HepG2 (cell line): ENCODE measurements around the gene POLRMT. TPM values are rescaled to one million over a fixed set of nuclear protein-coding genes. Genes with fewer than 3 reads are reported as not detected.

Experiments used
- ERF ChIP-seq: IDR thresholded peaks from 2 replicates; pipeline ENCODE4 v1.6.1; 2018; ENCODE audit warnings: missing biosample characterization, missing genetic modification reagents
- FOXA3 ChIP-seq: IDR thresholded peaks from 2 replicates; pipeline ENCODE4 v1.6.1; 2016; ENCODE audit warnings: missing genetic modification reagents, missing compliant biosample characterization
- FOXJ3 ChIP-seq: sonication (generic); formaldehyde crosslinking; IDR thresholded peaks from 2 replicates; pipeline ENCODE4 v1.4.0; 2020; ENCODE audit warnings: missing genetic modification reagents, mild to moderate bottlenecking, borderline replicate concordance
- GZF1 ChIP-seq: sonication (generic); formaldehyde crosslinking; IDR thresholded peaks from 2 replicates; pipeline ENCODE4 v1.5.1; 2020; ENCODE audit warnings: mild to moderate bottlenecking, missing genetic modification reagents
- HINFP ChIP-seq: sonication (generic); formaldehyde crosslinking; IDR thresholded peaks from 2 replicates; pipeline ENCODE4 v1.4.0; 2020; ENCODE audit warnings: low read depth, mild to moderate bottlenecking, missing genetic modification reagents
- HMG20A ChIP-seq: IDR thresholded peaks from 2 replicates; pipeline ENCODE4 v1.6.1; 2016; ENCODE audit warnings: borderline replicate concordance
- MXD3 ChIP-seq: IDR thresholded peaks from 2 replicates; pipeline ENCODE4 v1.6.1; 2016; ENCODE audit warnings: mild to moderate bottlenecking, missing biosample characterization, missing genetic modification reagents
- NPAS2 ChIP-seq: sonication (generic); formaldehyde crosslinking; IDR thresholded peaks from 2 replicates; pipeline ENCODE4 v1.8.0; 2022; ENCODE audit warnings: mild to moderate bottlenecking, missing genetic modification reagents, borderline replicate concordance
- POGZ ChIP-seq: sonication (generic); formaldehyde crosslinking; IDR thresholded peaks from 2 replicates; pipeline ENCODE4 v1.4.0; 2020; ENCODE audit warnings: mild to moderate bottlenecking, missing genetic modification reagents
- REL ChIP-seq: sonication (generic); formaldehyde crosslinking; conservative IDR thresholded peaks from 2 replicates; pipeline ENCODE4 v1.8.0; 2022; ENCODE audit warnings: mild to moderate bottlenecking, missing genetic modification reagents, moderate library complexity
- SIX1 ChIP-seq: sonication (generic); formaldehyde crosslinking; IDR thresholded peaks from 2 replicates; pipeline ENCODE4 v1.4.0; 2020; ENCODE audit warnings: missing genetic modification reagents, borderline replicate concordance
- SP2 ChIP-seq: sonication (generic); formaldehyde crosslinking; IDR thresholded peaks from 2 replicates; pipeline ENCODE4 v1.5.1; 2020; ENCODE audit warnings: mild to moderate bottlenecking, missing genetic modification reagents
- TBX3 ChIP-seq: fragments of 450-650 bp; IDR thresholded peaks from 2 replicates; pipeline ENCODE4 v1.6.1; 2017; ENCODE audit warnings: antibody characterized with exemption, mild to moderate bottlenecking, inconsistent platforms, borderline replicate concordance
- TOE1 ChIP-seq: sonication (generic); formaldehyde crosslinking; IDR thresholded peaks from 2 replicates; pipeline ENCODE4 v1.4.0; 2020; ENCODE audit warnings: mild to moderate bottlenecking, missing genetic modification reagents
- XBP1 ChIP-seq: sonication (generic); formaldehyde crosslinking; IDR thresholded peaks from 2 replicates; pipeline ENCODE4 v1.5.0; 2020; ENCODE audit warnings: missing genetic modification reagents
- ZFP1 ChIP-seq: IDR thresholded peaks from 2 replicates; pipeline ENCODE4 v1.6.1; 2016
- ZNF180 ChIP-seq: sonication (generic); formaldehyde crosslinking; IDR thresholded peaks from 2 replicates; pipeline ENCODE4 v1.4.0; 2020; ENCODE audit warnings: low read depth, missing genetic modification reagents, borderline replicate concordance
- ZNF335 ChIP-seq: sonication (generic); formaldehyde crosslinking; IDR thresholded peaks from 2 replicates; pipeline ENCODE4 v1.4.0; 2020; ENCODE audit warnings: missing genetic modification reagents
- ZNF367 ChIP-seq: sonication (generic); formaldehyde crosslinking; IDR thresholded peaks from 2 replicates; pipeline ENCODE4 v1.4.0; 2020; ENCODE audit warnings: missing genetic modification reagents, borderline replicate concordance
- ZNF614 ChIP-seq: IDR thresholded peaks from 2 replicates; pipeline ENCODE4 v1.6.1; 2018; ENCODE audit warnings: missing biosample characterization, missing genetic modification reagents, inconsistent platforms, borderline replicate concordance
- ZNF678 ChIP-seq: sonication (generic); formaldehyde crosslinking; IDR thresholded peaks from 2 replicates; pipeline ENCODE4 v1.4.0; 2020; ENCODE audit warnings: mild to moderate bottlenecking, missing genetic modification reagents
- ZNF737 ChIP-seq: sonication (generic); formaldehyde crosslinking; IDR thresholded peaks from 2 replicates; pipeline ENCODE4 v1.5.0; 2020; ENCODE audit warnings: missing genetic modification reagents, mild to moderate bottlenecking, borderline replicate concordance
- ZNF772 ChIP-seq: sonication (generic); formaldehyde crosslinking; IDR thresholded peaks from 2 replicates; pipeline ENCODE4 v1.5.0; 2020; ENCODE audit warnings: mild to moderate bottlenecking, missing genetic modification reagents
- ZNF776 ChIP-seq: sonication (generic); formaldehyde crosslinking; IDR thresholded peaks from 2 replicates; pipeline ENCODE4 v1.4.0; 2020; ENCODE audit warnings: mild to moderate bottlenecking, missing genetic modification reagents
- polyA plus RNA-seq, 8 experiments: library from polyadenylated mRNA; depleted of rRNA in 3 of 8; stranded (reverse) in 7 of 8; unstranded in 1 of 8; fragments of >200 nt; fragmentation: Illumina TruSeq in 4 of 8; extraction: Trizol in 4 of 8; gene quantifications; 2 replicates each; pipeline versions ENCODE4 v1.2.1 to v1.2.3, GENCODE V29; 2011 to 2016; ENCODE audit warnings: low read depth in 4 of 8, missing spikeins in 1 of 8, mixed read lengths in 1 of 8; ENCODE audit not compliant: insufficient read depth in 1 of 8
- total RNA-seq, 5 experiments: library from RNA; depleted of rRNA; stranded (reverse); fragments of >200 nt; fragmentation: Illumina TruSeq; extraction: Trizol; gene quantifications; 2 replicates each; pipeline ENCODE4 v1.2.3, GENCODE V29; 2016; ENCODE audit warnings: low read depth in 1 of 5
- TF ChIP-seq, protein P1 (sequence below): sonication (generic); formaldehyde crosslinking; IDR thresholded peaks from 2 replicates; pipeline ENCODE4 v1.5.0; 2020; ENCODE audit warnings: mild to moderate bottlenecking, missing genetic modification reagents, borderline replicate concordance

POLRMT gene
- total and polyA plus RNA-seq, 2 of the 13 experiments (the other 11 are each of a cell fraction or from before 2014, with no cell fraction given) = 78.0 to 101 TPM

- TF ChIP-seq ERF (peak; percentile 81), SIX1 (CRISPR knock-in tag) (peak; percentile 51; the same call in 1 of the 2 replicates), TOE1 (CRISPR knock-in tag) (no peak), ZNF678 (CRISPR knock-in tag) (no peak; the same call in 1 of the 2 replicates), HMG20A (CRISPR knock-in tag) (no peak), POGZ (CRISPR knock-in tag) (no peak), ZNF367 (CRISPR knock-in tag) (no peak), GZF1 (CRISPR knock-in tag) (0 out of 2 replicates have a peak, but pooled peaks have one; percentile 36), TBX3 (peak; percentile 90; the same call in 1 of the 2 replicates), MXD3 (CRISPR knock-in tag) (no peak), ZNF737 (CRISPR knock-in tag) (no peak), SP2 (peak; percentile 96), ZNF772 (0 out of 2 replicates have a peak, but pooled peaks have one; percentile 17), FOXA3 (CRISPR knock-in tag) (peak; percentile 38), ZNF180 (CRISPR knock-in tag) (no peak), ZNF776 (CRISPR knock-in tag) (no peak), ZFP1 (no peak), XBP1 (CRISPR knock-in tag) (no peak), HINFP (no peak), ZNF335 (CRISPR knock-in tag) (peak; percentile 47; the same call in 1 of the 2 replicates), REL (CRISPR knock-in tag) (no peak), NPAS2 (CRISPR knock-in tag) (no peak), FOXJ3 (CRISPR knock-in tag) (no peak; the same call in 1 of the 2 replicates), ZNF614 (no peak)
- TF ChIP-seq, protein P1, sequence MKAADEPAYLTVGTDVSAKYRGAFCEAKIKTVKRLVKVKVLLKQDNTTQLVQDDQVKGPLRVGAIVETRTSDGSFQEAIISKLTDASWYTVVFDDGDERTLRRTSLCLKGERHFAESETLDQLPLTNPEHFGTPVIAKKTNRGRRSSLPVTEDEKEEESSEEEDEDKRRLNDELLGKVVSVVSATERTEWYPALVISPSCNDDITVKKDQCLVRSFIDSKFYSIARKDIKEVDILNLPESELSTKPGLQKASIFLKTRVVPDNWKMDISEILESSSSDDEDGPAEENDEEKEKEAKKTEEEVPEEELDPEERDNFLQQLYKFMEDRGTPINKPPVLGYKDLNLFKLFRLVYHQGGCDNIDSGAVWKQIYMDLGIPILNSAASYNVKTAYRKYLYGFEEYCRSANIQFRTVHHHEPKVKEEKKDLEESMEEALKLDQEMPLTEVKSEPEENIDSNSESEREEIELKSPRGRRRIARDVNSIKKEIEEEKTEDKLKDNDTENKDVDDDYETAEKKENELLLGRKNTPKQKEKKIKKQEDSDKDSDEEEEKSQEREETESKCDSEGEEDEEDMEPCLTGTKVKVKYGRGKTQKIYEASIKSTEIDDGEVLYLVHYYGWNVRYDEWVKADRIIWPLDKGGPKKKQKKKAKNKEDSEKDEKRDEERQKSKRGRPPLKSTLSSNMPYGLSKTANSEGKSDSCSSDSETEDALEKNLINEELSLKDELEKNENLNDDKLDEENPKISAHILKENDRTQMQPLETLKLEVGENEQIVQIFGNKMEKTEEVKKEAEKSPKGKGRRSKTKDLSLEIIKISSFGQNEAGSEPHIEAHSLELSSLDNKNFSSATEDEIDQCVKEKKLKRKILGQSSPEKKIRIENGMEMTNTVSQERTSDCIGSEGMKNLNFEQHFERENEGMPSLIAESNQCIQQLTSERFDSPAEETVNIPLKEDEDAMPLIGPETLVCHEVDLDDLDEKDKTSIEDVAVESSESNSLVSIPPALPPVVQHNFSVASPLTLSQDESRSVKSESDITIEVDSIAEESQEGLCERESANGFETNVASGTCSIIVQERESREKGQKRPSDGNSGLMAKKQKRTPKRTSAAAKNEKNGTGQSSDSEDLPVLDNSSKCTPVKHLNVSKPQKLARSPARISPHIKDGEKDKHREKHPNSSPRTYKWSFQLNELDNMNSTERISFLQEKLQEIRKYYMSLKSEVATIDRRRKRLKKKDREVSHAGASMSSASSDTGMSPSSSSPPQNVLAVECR (CRISPR knock-in tag) = peak; percentile 68
These were observed at the start of gene POLRMT (continued) for GRCh38 chr19:633068-633785.
